Right lobe of liver (tissue), 6 donors: Measurements from ENCODE around the gene REXO4. TPM values are rescaled to one million over a fixed set of nuclear protein-coding genes. Genes with fewer than 3 reads are reported as not detected.

Source experiments
- ATAC-seq, 4 donors: fragments of 200-7000 bp; cut with Tn5 transposase; one replicate each; pipeline ENCODE4 v1.9.1; 2020; ENCODE audit warnings: mild to moderate bottlenecking in 4 of 4, moderate library complexity in 4 of 4
- DNase-seq, 3 donors: peaks; one replicate each; pipeline ENCODE4 v3.0.0-alpha.2; 2020
- H3K27ac ChIP-seq, 3 donors: fragments of 200-600 bp; one replicate each; pipeline ENCODE4 v1.8.0; 2022
- H3K27me3 ChIP-seq, 2 donors: fragments of 200-600 bp; one replicate each; pipeline ENCODE4 v1.8.0; 2022
- H3K36me3 ChIP-seq, 4 donors: fragments of 200-600 bp; sonication (generic) in 1 of 4; one replicate each; pipeline versions ENCODE4 v1.5.1 to v1.8.0; 2017 to 2022; ENCODE audit warnings: control low read depth in 1 of 4
- H3K4me1 ChIP-seq, 4 donors: fragments of 200-600 bp; sonication (generic) in 1 of 4; one replicate each; pipeline versions ENCODE4 v1.5.1 to v1.8.0; 2017 to 2022; ENCODE audit warnings: control low read depth in 1 of 4
- H3K4me3 ChIP-seq, 3 donors: fragments of 200-600 bp; one replicate each; pipeline ENCODE4 v1.8.0; 2022
- H3K9me3 ChIP-seq, 4 donors: fragments of 200-600 bp; sonication (generic) in 1 of 4; one replicate each; pipeline versions ENCODE4 v1.5.1 to v1.8.0; 2017 to 2022; ENCODE audit warnings: control low read depth in 1 of 4
- POLR2A ChIP-seq: fragments of 450-650 bp; IDR thresholded peaks from one replicate; pipeline ENCODE4 v1.6.1; 2017; ENCODE audit warnings: antibody characterized with exemption, mild to moderate bottlenecking
- WGBS: methylation state at CpG from one replicate; pipeline ENCODE4 v1.1.6; 2018; ENCODE audit warnings: low coverage, low lambda C conversion rate; ENCODE audit not compliant: insufficient coverage; ENCODE audit errors: missing lambda C conversion rate; 5-methylcytosine and 5-hydroxymethylcytosine counted together
- intact Hi-C, 2 donors: fragments of 100-400 bp; cut with DNase I; formaldehyde crosslinking; loops; one replicate each; pipeline versions ENCODE4 v1.11.2 to v1.14.1; 2022
- long read RNA-seq: library from polyadenylated mRNA; unstranded; transcript quantifications from one replicate; pipeline ENCODE4 v2.0.0, GENCODE V29; 2019
- total RNA-seq, 6 experiments: library from RNA; depleted of rRNA in 2 of 6; stranded (reverse); fragments of >200 nt in 2 of 6; fragmentation: NEBNext Ultra II Directional in 3 of 6; extraction: Animal tissue kit (Norgen Biotek cat#: 25700) in 3 of 6; gene quantifications; one replicate each; pipeline versions ENCODE4 v1.1.0 to v1.2.4, GENCODE V29; 2016 to 2023
- TF ChIP-seq, protein P1 (sequence below), 4 donors: fragments of 200-600 bp in 3 of 4; fragments of 450-650 bp in 1 of 4; IDR thresholded peaks; one replicate each; pipeline versions ENCODE4 v1.5.1 to v1.8.0; 2016 to 2022; ENCODE audit warnings: antibody characterized with exemption in 4 of 4, mild to moderate bottlenecking in 2 of 4
- donor health status: DM: no; HTN: yes; CAD: no.
- donor health status: DM: no; HTN: no; CAD: no.
- donor health status: DM: no; HTN: no; CAD: no.
- donor health status: DM: no; HTN: yes; CAD: no.
- donor health status: DM: no; HTN: yes; CAD: no.

The REXO4 gene, protein sequence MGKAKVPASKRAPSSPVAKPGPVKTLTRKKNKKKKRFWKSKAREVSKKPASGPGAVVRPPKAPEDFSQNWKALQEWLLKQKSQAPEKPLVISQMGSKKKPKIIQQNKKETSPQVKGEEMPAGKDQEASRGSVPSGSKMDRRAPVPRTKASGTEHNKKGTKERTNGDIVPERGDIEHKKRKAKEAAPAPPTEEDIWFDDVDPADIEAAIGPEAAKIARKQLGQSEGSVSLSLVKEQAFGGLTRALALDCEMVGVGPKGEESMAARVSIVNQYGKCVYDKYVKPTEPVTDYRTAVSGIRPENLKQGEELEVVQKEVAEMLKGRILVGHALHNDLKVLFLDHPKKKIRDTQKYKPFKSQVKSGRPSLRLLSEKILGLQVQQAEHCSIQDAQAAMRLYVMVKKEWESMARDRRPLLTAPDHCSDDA
- total RNA-seq: 10 to 100 TPM in 5 of 6 experiments, 1 to 10 TPM in 1; 9.5 to 19.9 (median 12.0) TPM
- long read RNA-seq: 0 reads

DNA sequence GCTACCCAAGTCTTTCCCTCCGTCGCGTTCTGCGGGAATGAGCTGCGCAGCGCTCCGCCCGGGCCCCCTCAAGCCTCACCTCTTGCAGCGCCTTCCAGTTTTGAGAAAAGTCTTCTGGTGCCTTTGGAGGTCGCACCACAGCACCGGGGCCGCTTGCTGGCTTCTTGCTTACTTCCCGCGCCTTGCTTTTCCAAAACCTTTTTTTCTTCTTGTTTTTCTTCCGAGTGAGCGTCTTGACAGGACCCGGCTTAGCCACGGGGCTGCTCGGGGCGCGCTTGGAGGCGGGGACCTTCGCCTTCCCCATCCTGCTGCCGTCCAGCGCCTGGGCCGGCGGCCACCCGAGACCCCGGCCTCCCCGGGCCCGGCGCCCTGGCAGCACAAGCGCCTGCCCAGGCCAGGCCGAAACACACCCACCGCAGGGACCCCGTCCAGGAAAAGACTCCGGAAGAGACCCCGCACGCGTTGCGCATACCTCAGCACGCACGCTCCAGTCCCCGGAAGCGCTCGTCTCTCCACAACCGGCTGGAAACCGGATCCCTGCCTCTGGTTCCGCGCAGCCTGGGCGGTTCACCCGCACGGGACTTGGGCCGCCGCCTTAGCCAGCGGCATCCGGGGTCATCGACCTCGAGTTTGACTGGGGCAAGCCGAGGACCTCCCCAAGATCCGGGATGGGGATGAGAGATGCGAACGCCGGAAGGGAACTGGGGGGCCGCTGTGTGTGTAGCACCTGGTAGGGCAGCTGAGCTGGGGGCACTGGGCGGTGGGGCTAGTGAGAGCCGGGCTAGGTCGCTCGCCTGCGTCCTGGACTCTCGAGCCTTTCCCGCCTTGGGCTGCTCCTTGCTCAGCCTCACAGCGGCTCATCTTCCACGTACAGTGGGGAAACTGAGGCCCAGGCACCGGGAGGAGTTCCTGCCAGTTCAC lies at the start of gene REXO4:
Gene REXO4 (minus strand): TSS at position 470 of the 921 bp plus-strand sequence. CDS start 166 bp downstream, at position 304.
- peak; percentile 76 to 88 (median 88) for DNase-seq
- Histone ChIP-seq H3K9me3 (no peaks in the 10 kb centered on the region), H3K4me1 (peaks cover 0 to 22% (median 7%) of the 10 kb centered on the region in 4 donors), H3K36me3 (peaks cover 0 to 20% (median 3%) of the 10 kb centered on the region in 4 donors), H3K4me3 (peak within 1 kb of the TSS; percentile 89 to 97 (median 94)), H3K27me3 (no peaks in the 10 kb centered on the region), H3K27ac (peak within 1 kb of the TSS; percentile 49 to 63 (median 61))
- TF ChIP-seq, protein P1, sequence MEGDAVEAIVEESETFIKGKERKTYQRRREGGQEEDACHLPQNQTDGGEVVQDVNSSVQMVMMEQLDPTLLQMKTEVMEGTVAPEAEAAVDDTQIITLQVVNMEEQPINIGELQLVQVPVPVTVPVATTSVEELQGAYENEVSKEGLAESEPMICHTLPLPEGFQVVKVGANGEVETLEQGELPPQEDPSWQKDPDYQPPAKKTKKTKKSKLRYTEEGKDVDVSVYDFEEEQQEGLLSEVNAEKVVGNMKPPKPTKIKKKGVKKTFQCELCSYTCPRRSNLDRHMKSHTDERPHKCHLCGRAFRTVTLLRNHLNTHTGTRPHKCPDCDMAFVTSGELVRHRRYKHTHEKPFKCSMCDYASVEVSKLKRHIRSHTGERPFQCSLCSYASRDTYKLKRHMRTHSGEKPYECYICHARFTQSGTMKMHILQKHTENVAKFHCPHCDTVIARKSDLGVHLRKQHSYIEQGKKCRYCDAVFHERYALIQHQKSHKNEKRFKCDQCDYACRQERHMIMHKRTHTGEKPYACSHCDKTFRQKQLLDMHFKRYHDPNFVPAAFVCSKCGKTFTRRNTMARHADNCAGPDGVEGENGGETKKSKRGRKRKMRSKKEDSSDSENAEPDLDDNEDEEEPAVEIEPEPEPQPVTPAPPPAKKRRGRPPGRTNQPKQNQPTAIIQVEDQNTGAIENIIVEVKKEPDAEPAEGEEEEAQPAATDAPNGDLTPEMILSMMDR (IDR thresholded peaks at IDR 0.05): no peak
- peak; percentile 51 for TF ChIP-seq POLR2A
- ATAC-seq: peak; percentile 91 to 96 (median 94)
- intact Hi-C loops: no loop called here
- WGBS: under 1% methylated on average over 43 of the region's 75 CpGs

DNA sequence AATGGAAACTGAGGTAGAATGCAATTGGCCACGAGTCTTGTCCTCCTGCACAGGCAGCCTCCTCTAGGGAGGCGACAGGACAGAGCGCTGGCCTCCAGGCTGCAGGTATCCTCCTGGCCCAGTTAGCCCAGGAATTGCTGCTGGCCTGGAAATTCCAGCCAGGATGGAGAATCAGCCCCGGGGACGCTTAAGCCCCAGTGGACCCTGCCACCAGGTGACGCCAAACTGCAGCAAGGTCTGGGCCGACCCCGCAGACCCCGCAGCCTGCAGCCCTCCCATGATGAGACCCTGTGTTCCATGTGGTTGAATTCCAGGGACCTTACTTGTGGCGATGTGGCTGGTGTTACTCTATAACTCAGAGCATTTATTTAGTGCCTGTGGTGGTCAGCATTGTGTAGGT lies 49.3 kb upstream of the REXO4 start:
- no peak for DNase-seq
- intact Hi-C loops: no loop called here
- Histone ChIP-seq H3K4me1 (peaks cover 0 to 12% (median 0%) of the 10 kb centered on the region in 4 donors), H3K9me3 (no peaks in the 10 kb centered on the region), H3K27me3 (no peaks in the 10 kb centered on the region), H3K36me3 (peaks cover 0 to 32% (median 6%) of the 10 kb centered on the region in 4 donors), H3K27ac (no peak overlapping the region), H3K4me3 (no peak overlapping the region)
- WGBS: 89% methylated on average over 3 of the region's 10 CpGs
- TF ChIP-seq, protein P1 (IDR thresholded peaks at IDR 0.05): no peak
- no peak for TF ChIP-seq POLR2A
- ATAC-seq: no peak

DNA sequence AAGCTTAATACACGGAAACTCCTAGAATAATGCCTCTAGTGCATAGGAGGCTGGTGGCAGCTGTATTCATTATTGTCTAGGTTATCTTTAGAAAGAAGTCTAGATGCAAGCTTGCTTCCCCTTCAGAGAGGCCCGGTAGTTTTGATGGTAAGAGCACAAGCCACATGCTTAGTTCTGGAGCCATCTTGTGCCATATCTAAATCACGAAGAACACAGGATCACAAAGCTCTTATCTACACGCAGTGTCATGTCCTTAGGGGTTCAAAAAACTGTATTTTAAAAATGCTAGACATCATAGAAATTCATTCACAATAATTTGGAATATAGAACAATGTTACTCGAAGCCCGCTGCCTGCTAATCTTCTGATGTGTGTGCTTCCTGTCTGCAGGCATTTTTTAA lies 48.2 kb upstream of the REXO4 start:
- H3K4me3 ChIP-seq: no peak overlapping the region
- intact Hi-C loops: no loop called here
- H3K27me3 ChIP-seq: no peaks in the 10 kb centered on the region
- no peak overlapping the region for H3K27ac ChIP-seq
- WGBS: 76% methylated on average over 6 of the region's 6 CpGs
- H3K9me3 ChIP-seq: no peaks in the 10 kb centered on the region
- no peak for ATAC-seq
- TF ChIP-seq, protein P1 (IDR thresholded peaks at IDR 0.05): no peak
- TF ChIP-seq POLR2A: no peak
- DNase-seq: no peak
- peaks cover 0 to 17% (median 5%) of the 10 kb centered on the region in 4 donors for H3K4me1 ChIP-seq
- peaks cover 0 to 32% (median 6%) of the 10 kb centered on the region in 4 donors for H3K36me3 ChIP-seq

DNA sequence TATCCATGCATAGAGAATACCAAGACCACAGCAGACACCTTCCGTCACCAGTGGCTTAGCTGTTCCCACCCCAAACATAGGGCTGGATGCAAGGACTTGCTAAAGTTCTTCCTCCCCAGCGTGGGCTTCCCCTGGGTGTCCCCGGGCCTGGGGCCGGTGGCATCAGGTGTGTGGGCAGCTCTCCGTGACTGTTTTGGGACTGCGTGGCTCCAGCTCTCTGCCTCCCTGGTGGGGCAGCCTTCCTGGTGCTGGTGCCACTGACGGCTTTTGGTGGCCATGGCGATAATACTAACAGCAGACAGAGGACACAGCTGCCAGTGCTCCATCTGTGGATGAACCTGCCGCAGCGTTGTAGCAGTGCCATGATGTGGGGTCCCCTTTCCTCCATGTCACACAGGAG lies 46.8 kb upstream of the REXO4 start:
- intact Hi-C loops: no loop called here
- Histone ChIP-seq H3K27ac (no peak overlapping the region), H3K9me3 (no peaks in the 10 kb centered on the region), H3K36me3 (peaks cover 0 to 32% (median 6%) of the 10 kb centered on the region in 4 donors), H3K27me3 (no peaks in the 10 kb centered on the region), H3K4me3 (no peak overlapping the region), H3K4me1 (peaks cover 0 to 19% (median 6%) of the 10 kb centered on the region in 4 donors)
- DNase-seq (no peak), ATAC-seq (no peak)
- no peak for TF ChIP-seq POLR2A
- WGBS: 94% methylated on average over 3 of the region's 10 CpGs
